GM13977 (cell line): Measurements from ENCODE around the gene PPA2.

Experiments
- DNase-seq: peaks from one replicate; pipeline ENCODE4 v3.0.0; 2012; ENCODE audit warnings: low spot score
- in situ Hi-C: fragments of 300-500 bp; cut with MboI; formaldehyde crosslinking; loops from one replicate; pipeline ENCODE4 v1.12.0; 2022; ENCODE audit warnings: low sequenced_read_pairs, low pct_unique_long_range_greater_than_20kb, mixed read lengths, inconsistent platforms; ENCODE audit not compliant: unreplicated experiment
- TF ChIP-seq, protein P1 (sequence below): IDR thresholded peaks from 2 replicates; pipeline ENCODE4 v1.5.1; 2012; ENCODE audit warnings: mild to moderate bottlenecking, control low read depth; ENCODE audit not compliant: insufficient read depth; ENCODE audit errors: extremely low read depth, missing control alignments

The PPA2 gene

DNA sequence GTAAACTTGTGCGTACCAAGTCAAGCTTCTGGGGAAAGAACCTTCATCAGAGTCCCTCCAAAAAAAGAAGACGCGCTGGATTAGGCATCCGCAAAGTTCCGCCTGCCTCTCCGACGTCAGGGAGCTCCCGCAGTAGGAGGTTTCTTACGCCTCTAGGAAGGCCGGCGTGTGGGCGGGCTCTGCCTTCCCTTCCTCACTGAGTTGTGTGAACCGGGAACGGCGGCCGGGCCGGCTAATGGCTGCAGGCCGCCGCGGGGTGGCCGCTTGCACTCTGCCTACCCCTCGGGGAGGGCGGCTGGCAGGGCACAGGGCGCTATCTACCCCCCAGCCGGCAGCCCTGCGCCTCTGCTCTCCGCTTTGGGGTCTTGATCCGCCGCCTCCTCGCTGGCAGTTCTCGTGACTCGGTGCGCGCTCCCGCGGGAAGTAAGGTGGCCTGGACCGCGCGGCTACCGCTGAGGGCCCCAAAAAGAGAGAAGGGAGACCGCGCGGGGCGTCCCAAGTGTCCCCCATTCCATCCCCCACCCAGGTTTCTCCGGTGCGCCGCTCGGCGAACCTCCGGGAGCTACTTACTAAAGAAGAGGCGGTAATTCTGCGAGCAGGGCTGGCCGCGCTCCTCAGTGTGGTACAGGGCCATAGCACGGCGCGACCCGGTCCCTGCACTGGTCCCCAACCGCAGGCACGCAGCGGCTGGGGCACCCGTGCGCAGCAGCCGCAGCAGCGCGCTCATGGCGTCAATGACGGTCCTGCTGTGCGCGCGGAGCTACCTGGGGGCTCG, at the start of gene PPA2:
TSS of gene PPA2 (minus strand) at position 739 of the 775 bp plus-strand sequence. CDS start at position 727, 12 bp downstream.
- in situ Hi-C loops = loop anchor here (25.0 kb wide), 5 partner anchors 336 to 1411 kb away; partner anchors contain the start of gene TET2
- TF ChIP-seq, protein P1, sequence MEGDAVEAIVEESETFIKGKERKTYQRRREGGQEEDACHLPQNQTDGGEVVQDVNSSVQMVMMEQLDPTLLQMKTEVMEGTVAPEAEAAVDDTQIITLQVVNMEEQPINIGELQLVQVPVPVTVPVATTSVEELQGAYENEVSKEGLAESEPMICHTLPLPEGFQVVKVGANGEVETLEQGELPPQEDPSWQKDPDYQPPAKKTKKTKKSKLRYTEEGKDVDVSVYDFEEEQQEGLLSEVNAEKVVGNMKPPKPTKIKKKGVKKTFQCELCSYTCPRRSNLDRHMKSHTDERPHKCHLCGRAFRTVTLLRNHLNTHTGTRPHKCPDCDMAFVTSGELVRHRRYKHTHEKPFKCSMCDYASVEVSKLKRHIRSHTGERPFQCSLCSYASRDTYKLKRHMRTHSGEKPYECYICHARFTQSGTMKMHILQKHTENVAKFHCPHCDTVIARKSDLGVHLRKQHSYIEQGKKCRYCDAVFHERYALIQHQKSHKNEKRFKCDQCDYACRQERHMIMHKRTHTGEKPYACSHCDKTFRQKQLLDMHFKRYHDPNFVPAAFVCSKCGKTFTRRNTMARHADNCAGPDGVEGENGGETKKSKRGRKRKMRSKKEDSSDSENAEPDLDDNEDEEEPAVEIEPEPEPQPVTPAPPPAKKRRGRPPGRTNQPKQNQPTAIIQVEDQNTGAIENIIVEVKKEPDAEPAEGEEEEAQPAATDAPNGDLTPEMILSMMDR = no peak
- DNase-seq = peak; percentile 91

DNA sequence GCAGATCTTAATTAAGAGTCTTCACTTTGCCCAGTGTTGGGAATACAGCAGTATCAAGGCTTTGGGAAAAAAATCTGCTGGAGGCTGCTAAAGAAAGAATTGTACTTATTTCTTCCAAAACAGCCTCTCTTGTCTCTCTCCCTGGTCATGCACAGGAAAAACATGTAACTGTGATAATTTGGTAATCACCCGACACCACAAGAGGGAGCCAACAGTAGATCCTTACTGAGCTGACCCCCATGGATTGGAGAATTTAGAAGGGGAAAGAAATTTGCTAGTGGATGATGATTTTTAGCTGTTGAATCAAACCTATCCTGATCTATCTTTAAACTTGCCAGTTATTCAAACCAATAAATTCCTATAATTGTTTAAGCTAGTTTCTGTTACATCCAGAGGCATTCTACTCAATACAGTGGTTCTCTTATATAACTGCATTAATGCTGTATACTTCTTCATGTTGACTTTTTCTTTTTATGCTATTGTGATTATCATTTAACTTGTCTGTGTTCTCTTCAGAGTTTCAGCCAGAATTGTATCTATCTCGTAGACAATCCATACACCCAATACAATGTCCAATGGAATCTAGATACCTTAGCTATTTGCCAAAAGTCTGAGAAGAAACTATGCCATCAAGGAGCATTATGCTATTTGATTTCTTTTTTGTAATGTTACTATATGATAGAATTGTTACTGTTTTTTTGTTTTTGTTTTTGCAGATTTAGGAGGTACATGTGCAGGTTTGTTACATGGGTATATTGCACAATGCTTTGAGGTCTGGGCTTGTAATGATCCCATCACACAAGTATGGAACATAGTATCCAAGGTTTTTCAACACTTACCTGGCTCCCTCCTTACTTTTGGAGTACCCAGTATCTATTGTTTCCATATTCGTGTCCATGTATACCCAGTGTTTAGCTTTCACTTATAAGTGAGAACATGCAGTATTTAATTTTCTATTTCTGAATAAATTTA, 47.2 kb upstream of the PPA2 start:
- in situ Hi-C loops = no loop called here
- TF ChIP-seq, protein P1 = peak; percentile 73
- DNase-seq = peak; percentile 57

DNA sequence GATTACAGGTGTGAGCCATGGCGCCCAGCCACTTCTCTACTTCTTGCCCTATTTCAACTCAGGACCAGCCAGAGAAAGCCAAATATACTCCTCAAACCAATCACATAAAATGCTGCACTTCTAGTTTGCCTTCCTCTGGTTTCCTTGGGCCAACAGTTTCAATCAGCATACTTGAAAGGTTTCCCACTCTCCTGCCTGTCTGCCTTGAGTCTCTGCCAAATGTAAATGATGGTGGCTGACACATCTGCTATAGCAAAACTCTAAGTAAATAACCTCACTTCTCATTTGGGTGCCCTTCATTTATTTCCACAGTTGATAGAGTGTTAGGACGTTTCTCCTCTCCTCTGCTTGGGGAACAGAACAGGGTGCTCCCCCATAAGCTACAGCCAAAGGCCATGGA, 36.4 kb upstream of the PPA2 start:
- in situ Hi-C loops = no loop called here
- TF ChIP-seq, protein P1 = no peak

DNA sequence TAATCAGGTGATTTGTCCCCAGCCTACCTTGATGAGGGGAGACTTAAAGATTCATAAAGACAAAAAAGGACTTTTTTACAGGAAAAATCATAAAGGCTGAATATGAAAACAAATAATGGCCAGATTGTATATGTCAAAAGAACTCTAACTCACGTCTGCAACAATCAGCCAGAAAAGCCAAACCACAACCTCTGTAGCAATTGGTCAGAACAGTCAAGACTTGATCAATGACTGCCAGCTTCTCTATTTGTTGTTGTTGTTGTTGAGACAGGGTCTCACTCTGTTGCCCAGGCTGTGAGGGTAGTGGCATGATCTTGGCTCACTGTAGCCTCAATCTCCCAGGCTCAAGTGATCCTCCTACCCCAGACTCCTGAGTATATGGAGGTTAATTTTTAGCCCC, 35.9 kb upstream of the PPA2 start:
- DNase-seq = no peak
- in situ Hi-C loops = no loop called here
- TF ChIP-seq, protein P1 = no peak

More for the DNA sequence above, 36.4 kb upstream of the PPA2 start:
- DNase-seq = no peak

DNA sequence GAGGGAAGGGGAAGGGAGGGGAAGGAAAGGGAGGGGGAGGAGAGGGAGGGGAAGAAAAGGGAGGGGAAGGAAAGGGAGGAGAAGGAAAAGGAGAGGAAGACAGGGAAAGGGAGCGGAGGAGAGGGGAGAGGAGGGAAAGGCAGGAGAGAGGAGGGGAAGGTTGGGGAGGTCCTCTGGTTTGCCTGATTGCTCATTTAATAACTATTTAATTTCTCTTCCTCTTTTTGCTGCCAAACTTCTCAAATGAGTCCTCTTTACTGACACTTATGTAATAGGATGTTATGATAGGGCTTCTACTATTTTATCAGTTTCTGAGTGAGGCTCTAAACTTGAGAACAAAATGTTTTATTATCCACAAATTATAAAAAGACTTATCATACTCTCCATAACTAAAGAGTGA, 35.4 kb upstream of the PPA2 start:
- in situ Hi-C loops = no loop called here
- DNase-seq = peak; percentile 48
- TF ChIP-seq, protein P1 = no peak

DNA sequence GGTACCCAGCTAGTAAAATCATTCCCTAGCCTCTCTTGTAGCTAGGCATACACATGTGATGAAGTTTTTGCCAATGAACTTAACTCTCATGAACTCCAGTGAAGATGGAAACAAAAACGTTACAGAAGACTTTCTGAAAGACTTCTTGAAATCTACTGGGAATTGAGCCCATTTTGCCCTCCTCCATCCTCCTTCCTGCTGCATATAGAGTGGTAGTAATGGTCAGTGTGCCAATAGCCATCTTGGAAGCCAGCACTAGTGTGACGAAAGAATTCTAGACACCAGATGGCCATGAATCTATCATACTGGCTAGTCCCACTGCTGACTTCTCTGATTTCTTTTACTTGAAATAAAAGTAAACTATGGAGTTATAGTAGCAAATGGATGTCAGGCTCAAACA, 30.9 kb upstream of the PPA2 start:
- TF ChIP-seq, protein P1 = no peak
- in situ Hi-C loops = no loop called here
- DNase-seq = no peak
